Thyroid gland (tissue), 4 donors: ENCODE measurements around the gene FAM83E.

Experiments
- POLR2A ChIP-seq, 2 donors: fragments of 450-650 bp; IDR thresholded peaks; one replicate each; pipeline ENCODE4 v1.6.1; 2017; ENCODE audit warnings: antibody characterized with exemption in 2 of 2, mild to moderate bottlenecking in 2 of 2, moderate library complexity in 1 of 2
- TF ChIP-seq, protein P1 (sequence below), 6 experiments: fragments of 200-600 bp in 3 of 6; fragments of 450-650 bp in 3 of 6; sonication (generic) in 3 of 6; IDR thresholded peaks; one replicate each; pipeline ENCODE4 v1.5.1; 2016 to 2019; ENCODE audit warnings: antibody characterized with exemption in 6 of 6, mild to moderate bottlenecking in 2 of 6, inconsistent platforms in 1 of 6, moderate library complexity in 1 of 6

DNA sequence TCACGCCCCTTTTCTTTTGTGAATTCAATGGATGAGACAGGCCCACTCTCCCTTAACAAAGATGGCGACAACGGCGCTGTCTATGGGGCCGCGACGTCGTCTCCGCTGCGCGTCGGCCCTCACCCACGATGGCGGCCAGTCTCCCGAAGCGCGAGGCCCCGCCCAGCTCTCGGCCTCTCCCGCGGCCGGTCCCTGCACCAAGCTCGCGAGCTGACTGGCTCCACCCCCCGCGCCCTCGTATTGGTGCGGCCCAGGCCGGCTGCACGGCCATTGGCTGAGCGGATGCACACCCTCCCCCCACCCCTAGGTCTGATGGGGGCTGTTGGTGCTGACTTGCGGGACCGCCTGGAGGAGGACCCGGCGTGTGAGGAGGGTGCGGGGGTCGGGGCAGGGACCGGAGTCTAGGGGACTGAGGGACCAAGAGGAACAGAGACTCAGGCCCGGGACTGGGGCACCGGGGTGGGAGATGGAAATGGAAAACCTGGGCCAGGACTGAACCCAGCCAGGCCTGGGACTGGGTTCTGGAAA is 9.3 kb upstream of the FAM83E start:
- TF ChIP-seq POLR2A (IDR thresholded peaks at IDR 0.05), result peak in 1 of 2 donors; percentile 57
- TF ChIP-seq, protein P1, sequence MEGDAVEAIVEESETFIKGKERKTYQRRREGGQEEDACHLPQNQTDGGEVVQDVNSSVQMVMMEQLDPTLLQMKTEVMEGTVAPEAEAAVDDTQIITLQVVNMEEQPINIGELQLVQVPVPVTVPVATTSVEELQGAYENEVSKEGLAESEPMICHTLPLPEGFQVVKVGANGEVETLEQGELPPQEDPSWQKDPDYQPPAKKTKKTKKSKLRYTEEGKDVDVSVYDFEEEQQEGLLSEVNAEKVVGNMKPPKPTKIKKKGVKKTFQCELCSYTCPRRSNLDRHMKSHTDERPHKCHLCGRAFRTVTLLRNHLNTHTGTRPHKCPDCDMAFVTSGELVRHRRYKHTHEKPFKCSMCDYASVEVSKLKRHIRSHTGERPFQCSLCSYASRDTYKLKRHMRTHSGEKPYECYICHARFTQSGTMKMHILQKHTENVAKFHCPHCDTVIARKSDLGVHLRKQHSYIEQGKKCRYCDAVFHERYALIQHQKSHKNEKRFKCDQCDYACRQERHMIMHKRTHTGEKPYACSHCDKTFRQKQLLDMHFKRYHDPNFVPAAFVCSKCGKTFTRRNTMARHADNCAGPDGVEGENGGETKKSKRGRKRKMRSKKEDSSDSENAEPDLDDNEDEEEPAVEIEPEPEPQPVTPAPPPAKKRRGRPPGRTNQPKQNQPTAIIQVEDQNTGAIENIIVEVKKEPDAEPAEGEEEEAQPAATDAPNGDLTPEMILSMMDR (IDR thresholded peaks at IDR 0.05), result no peak
